ENCODE results near the gene CDK5RAP2. TPM values are rescaled to one million over a fixed set of nuclear protein-coding genes. Genes with fewer than 3 reads are reported as not detected.

CDK5RAP2 gene
- total RNA-seq, 1 experiment from 2014 or later: 48.4 TPM

Other genes with a start within 250 kb of the CDK5RAP2 start
- 55.4 and 86.6 TPM in 2 replicates for gene MEGF9, start 134.3 kb upstream of the CDK5RAP2 start, total RNA-seq (2014; rRNA removed; shearing (Covaris generic); ENCODE audit: low replicate concordance)
- gene FBXW2, start 213.2 kb upstream of the CDK5RAP2 start, total RNA-seq (2014; rRNA removed; shearing (Covaris generic); ENCODE audit: low replicate concordance): 40.8 and 42.0 TPM in 2 replicates